Measurements from ENCODE around the gene CYSLTR2. TPM values are rescaled to one million over a fixed set of nuclear protein-coding genes. Genes with fewer than 3 reads are reported as not detected.
A peak's percentile ranks its signal among the peaks of the same experiment; 100 is the strongest.

Gene CYSLTR2
- total RNA-seq, 2 donors from 2014 or later: 0.10 to 0.80 TPM

GRCh38 chr13:48630291-48630690, 23.4 kb upstream of the CYSLTR2 start:
- H3K27ac ChIP-seq: peak overlapping the region; percentile 58
- no peaks in the 10 kb centered on the region for H3K36me3 ChIP-seq
- no peak overlapping the region for H3K9ac ChIP-seq (ENCODE audit: low read depth in 2 of 2, low read length in 2 of 2)
- no peak for DNase-seq
- H3K4me1 ChIP-seq: no peaks in the 10 kb centered on the region
- no peak for TF ChIP-seq CTCF (IDR thresholded peaks at IDR 0.05)
- intact Hi-C loops (cut with DNase I): no loop called here
- H3K27me3 ChIP-seq: no peaks in the 10 kb centered on the region
- H3K4me3 ChIP-seq: no peak overlapping the region
- H3K9me3 ChIP-seq: no peaks in the 10 kb centered on the region

- no peak overlapping the region for H3K27ac ChIP-seq
- no peaks in the 10 kb centered on the region for H3K9me3 ChIP-seq
- H3K27me3 ChIP-seq: no peaks in the 10 kb centered on the region
- no peak for DNase-seq
- intact Hi-C loops (cut with DNase I): no loop called here
- no peak overlapping the region for H3K4me3 ChIP-seq
- H3K9ac ChIP-seq (ENCODE audit: low read depth in 2 of 2, low read length in 2 of 2): no peak overlapping the region
- H3K4me1 ChIP-seq: no peaks in the 10 kb centered on the region
- no peaks in the 10 kb centered on the region for H3K36me3 ChIP-seq
- TF ChIP-seq CTCF (IDR thresholded peaks at IDR 0.05): no peak
Observed at GRCh38 chr13:48630773-48631172, 23.0 kb upstream of the CYSLTR2 start.

GRCh38 chr13:48631441-48631840, 22.3 kb upstream of the CYSLTR2 start:
- intact Hi-C loops (cut with DNase I): no loop called here
- H3K27ac ChIP-seq: no peak overlapping the region
- TF ChIP-seq CTCF (IDR thresholded peaks at IDR 0.05): no peak
- H3K4me1 ChIP-seq: no peaks in the 10 kb centered on the region
- H3K36me3 ChIP-seq: no peaks in the 10 kb centered on the region
- H3K9ac ChIP-seq (ENCODE audit: low read depth in 2 of 2, low read length in 2 of 2): no peak overlapping the region
- DNase-seq: no peak
- H3K9me3 ChIP-seq: no peaks in the 10 kb centered on the region
- H3K27me3 ChIP-seq: no peaks in the 10 kb centered on the region
- H3K4me3 ChIP-seq: no peak overlapping the region

GRCh38 chr13:48633700-48634099, 20.0 kb upstream of the CYSLTR2 start:
- intact Hi-C loops (cut with DNase I): no loop called here
- H3K4me1 ChIP-seq: no peaks in the 10 kb centered on the region
- TF ChIP-seq CTCF (IDR thresholded peaks at IDR 0.05): no peak

GRCh38 chr13:48634636-48635035, 19.1 kb upstream of the CYSLTR2 start:
- no peak for TF ChIP-seq CTCF (IDR thresholded peaks at IDR 0.05)
- no peaks in the 10 kb centered on the region for H3K27me3 ChIP-seq
- no peak overlapping the region for H3K4me3 ChIP-seq
- intact Hi-C loops (cut with DNase I): no loop called here
- no peaks in the 10 kb centered on the region for H3K4me1 ChIP-seq
- no peaks in the 10 kb centered on the region for H3K36me3 ChIP-seq
- H3K27ac ChIP-seq: no peak overlapping the region
- DNase-seq: no peak
- H3K9ac ChIP-seq (ENCODE audit: low read depth in 2 of 2, low read length in 2 of 2): no peak overlapping the region
- no peaks in the 10 kb centered on the region for H3K9me3 ChIP-seq

More at GRCh38 chr13:48633700-48634099, 20.0 kb upstream of the CYSLTR2 start:
- Histone ChIP-seq H3K9me3 (no peaks in the 10 kb centered on the region), H3K27me3 (no peaks in the 10 kb centered on the region), H3K9ac (ENCODE audit: low read depth in 2 of 2, low read length in 2 of 2) (no peak overlapping the region), H3K27ac (no peak overlapping the region), H3K4me3 (no peak overlapping the region), H3K36me3 (no peaks in the 10 kb centered on the region)
- DNase-seq: no peak

- H3K27me3 ChIP-seq: no peaks in the 10 kb centered on the region
- H3K9me3 ChIP-seq: no peaks in the 10 kb centered on the region
- H3K27ac ChIP-seq: no peak overlapping the region
- H3K9ac ChIP-seq (ENCODE audit: low read depth in 2 of 2, low read length in 2 of 2): no peak overlapping the region
- H3K36me3 ChIP-seq: no peaks in the 10 kb centered on the region
- TF ChIP-seq CTCF (IDR thresholded peaks at IDR 0.05): no peak
- DNase-seq: no peak
- H3K4me1 ChIP-seq: no peaks in the 10 kb centered on the region
- intact Hi-C loops (cut with DNase I): no loop called here
- H3K4me3 ChIP-seq: no peak overlapping the region
Observed at GRCh38 chr13:48635478-48635877, 18.3 kb upstream of the CYSLTR2 start.

Measured in colonic mucosa (tissue), 4 donors.